SIG-M5 treated with dmso at 0.1 percent for 504 hours (cell line): ENCODE data around the gene FITM1.

ENCODE experiments used
- DNase-seq: peaks from one replicate; lab custom pipeline; 2025; ENCODE audit not compliant: unreplicated experiment; lab: John Stamatoyannopoulos, UW

The FITM1 gene

GRCh38 chr14:24138396-24139271, 8.2 kb downstream of the FITM1 start:
- DNase-seq, result no peak

GRCh38 chr14:24139272-24139934, 8.9 kb downstream of the FITM1 start:
- no peak for DNase-seq

GRCh38 chr14:24141097-24141880, 10.8 kb downstream of the FITM1 start, which contains the start of gene EMC9:
EMC9 (minus strand) TSS chr14:24141591; CDS start chr14:24141304, 287 bp downstream.
- peak; percentile 99 for DNase-seq

- DNase-seq, result no peak
Measured at GRCh38 chr14:24143511-24143910, 13.1 kb downstream of the FITM1 start.

DNA sequence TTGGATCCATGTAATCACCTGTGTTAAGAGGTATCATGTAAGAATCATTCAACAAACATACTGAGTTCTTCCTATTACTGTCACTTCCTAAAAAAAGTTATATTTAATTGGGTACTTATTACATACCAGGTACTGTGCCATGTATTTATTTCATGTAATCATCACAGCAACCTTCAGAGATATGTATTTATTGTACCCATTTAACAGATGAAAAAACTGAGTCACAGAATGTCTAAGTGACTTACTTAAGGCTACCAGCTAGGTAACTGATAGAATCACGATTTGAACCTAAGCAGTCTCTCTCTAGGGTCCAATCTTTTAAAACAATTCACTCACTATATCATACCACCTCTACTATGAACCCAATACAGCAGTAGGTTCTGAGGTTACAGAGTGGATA, 14.0 kb downstream of the FITM1 start:
- DNase-seq, result no peak

DNA sequence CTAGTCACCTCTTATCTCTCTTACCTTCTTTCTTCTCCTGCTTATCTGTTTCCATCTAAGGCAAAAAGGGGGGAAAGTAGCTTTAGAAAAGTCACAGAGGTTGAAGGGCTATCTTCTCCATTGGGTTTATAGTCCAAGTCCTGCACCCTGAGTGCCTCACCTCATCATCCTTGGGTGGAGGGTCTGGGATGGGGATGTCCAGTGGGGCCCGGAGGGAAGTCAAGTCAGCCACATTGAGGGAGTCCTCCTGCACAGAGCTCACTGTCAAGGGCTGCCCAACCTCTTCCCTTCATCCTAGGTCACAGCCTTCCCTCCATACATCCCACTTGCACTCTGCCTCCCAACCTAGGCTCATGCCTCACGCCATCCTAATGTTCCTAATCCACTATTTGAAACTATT, 14.8 kb downstream of the FITM1 start:
- DNase-seq, result no peak

GRCh38 chr14:24145690-24146452, 15.4 kb downstream of the FITM1 start:
- no peak for DNase-seq

DNA sequence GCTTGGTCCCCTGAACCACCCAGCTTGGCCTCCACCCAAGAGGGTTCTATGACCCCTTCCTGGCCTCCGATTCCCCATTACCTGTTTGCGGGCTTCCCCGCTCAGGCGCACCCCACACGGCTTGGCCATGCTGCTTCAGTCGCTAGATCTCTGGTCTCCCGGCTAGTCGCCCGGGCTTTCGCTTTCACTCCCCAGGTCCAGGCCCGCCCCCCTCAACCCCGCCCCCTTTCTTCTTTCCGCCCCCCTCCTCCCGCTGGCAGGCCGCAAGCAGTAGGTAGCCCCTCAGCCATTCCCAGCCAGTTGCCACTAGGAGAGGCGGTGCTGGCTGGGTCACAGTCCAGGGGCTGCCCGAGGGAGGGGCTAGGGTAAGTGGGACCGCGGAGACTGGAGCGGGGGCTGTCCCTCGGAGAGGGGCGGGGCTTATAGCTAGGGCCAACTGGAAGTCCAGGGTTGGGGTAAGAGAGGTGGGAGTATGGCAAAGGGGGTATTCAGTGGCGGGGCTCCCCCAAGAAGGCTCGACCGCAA, 16.1 kb downstream of the FITM1 start, which contains the start of gene PSME2:
TSS of gene PSME2 (minus strand) at position 158 of the 525 bp plus-strand sequence. CDS start at position 129, 29 bp downstream.
- DNase-seq, result peak; percentile 97

- peak; percentile 99 for DNase-seq
Measured at GRCh38 chr14:24146978-24147760, 16.7 kb downstream of the FITM1 start, which contains the start of gene RNF31. RNF31 (plus strand) TSS chr14:24147498; CDS start chr14:24147699, 201 bp downstream.

- no peak for DNase-seq
Measured at GRCh38 chr14:24147761-24148428, 17.4 kb downstream of the FITM1 start.

DNA sequence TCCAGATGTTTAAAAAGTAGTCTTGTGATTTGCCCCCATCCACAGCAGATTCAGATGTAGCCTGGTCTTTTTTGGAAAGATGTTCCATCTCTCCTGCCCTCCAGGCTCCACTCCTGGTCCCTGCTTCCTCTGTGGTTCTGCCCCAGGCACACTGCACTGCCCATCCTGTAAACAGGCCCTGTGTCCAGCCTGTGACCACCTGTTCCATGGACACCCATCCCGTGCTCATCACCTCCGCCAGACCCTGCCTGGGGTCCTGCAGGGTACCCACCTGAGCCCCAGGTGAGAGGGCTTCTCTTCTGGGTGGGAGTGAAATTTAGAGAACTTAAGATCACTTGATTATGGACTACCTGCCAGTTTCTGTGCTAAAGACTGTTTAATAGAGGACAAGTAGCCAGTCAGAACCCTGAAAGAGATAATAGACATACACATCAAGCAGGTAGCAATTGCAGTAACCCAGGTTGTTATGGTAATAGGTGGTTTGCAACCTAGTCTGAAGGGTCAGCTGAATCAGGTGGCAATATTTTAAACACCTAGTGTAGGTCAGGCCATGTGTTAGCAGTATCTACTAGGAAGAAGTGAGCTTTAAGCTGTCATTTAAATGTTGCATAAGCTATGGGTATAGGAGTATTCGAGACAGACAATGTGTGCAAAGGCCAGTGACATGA, 19.0 kb downstream of the FITM1 start:
- no peak for DNase-seq

GRCh38 chr14:24150061-24150460, 19.6 kb downstream of the FITM1 start:
- DNase-seq, result no peak

- DNase-seq, result no peak
Measured at GRCh38 chr14:24150567-24150966, 20.1 kb downstream of the FITM1 start.

- no peak for DNase-seq
Measured at GRCh38 chr14:24150993-24151392, 20.5 kb downstream of the FITM1 start.

- DNase-seq, result no peak
Measured at GRCh38 chr14:24151404-24152080, 21.1 kb downstream of the FITM1 start.

DNA sequence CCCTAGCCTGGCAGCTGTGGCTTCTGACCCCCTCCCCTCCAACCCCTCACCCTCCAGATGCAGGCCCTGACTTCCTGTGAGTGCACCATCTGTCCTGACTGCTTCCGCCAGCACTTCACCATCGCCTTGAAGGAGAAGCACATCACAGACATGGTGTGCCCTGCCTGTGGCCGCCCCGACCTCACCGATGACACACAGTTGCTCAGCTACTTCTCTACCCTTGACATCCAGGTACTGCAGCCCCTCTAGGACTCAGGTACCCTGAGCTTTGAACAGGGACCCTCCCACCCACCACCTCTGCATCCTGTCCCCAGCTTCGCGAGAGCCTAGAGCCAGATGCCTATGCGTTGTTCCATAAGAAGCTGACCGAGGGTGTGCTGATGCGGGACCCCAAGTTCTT, 24.6 kb downstream of the FITM1 start:
- no peak for DNase-seq

GRCh38 chr14:24156840-24157239, 26.4 kb downstream of the FITM1 start:
- no peak for DNase-seq

GRCh38 chr14:24157331-24157730, 26.9 kb downstream of the FITM1 start:
- DNase-seq, result no peak
